ENCODE results near the gene NFIB.

NFIB gene

GRCh38 chr9:14272927-14273528 lies 40.9 kb downstream of the NFIB start:
- Mint-ChIP-seq H3K27me3 (ENCODE audit: low read depth) (peaks cover 14% of the 10 kb centered on the region), H3K4me3 (no peak overlapping the region), H3K27ac (no peak overlapping the region), H3K36me3 (ENCODE audit: low read depth) (no peaks in the 10 kb centered on the region), H3K9me3 (no peaks in the 10 kb centered on the region), H3K4me1 (ENCODE audit: low read depth) (no peaks in the 10 kb centered on the region)

- Mint-ChIP-seq H3K27me3 (ENCODE audit: low read depth) (peaks cover 14% of the 10 kb centered on the region), H3K27ac (no peak overlapping the region), H3K4me1 (ENCODE audit: low read depth) (no peaks in the 10 kb centered on the region), H3K4me3 (no peak overlapping the region), H3K9me3 (no peaks in the 10 kb centered on the region), H3K36me3 (ENCODE audit: low read depth) (no peaks in the 10 kb centered on the region)
Observed at GRCh38 chr9:14271093-14271673, 42.8 kb downstream of the NFIB start.

GRCh38 chr9:14270358-14271092 lies 43.4 kb downstream of the NFIB start:
- H3K9me3 Mint-ChIP-seq, result no peaks in the 10 kb centered on the region
- H3K27me3 Mint-ChIP-seq (ENCODE audit: low read depth), result peaks cover 11% of the 10 kb centered on the region
- no peak overlapping the region for H3K4me3 Mint-ChIP-seq
- H3K27ac Mint-ChIP-seq, result no peak overlapping the region
- no peaks in the 10 kb centered on the region for H3K4me1 Mint-ChIP-seq (ENCODE audit: low read depth)
- H3K36me3 Mint-ChIP-seq (ENCODE audit: low read depth), result no peaks in the 10 kb centered on the region

GRCh38 chr9:14269916-14270315 lies 44.0 kb downstream of the NFIB start:
- H3K9me3 Mint-ChIP-seq, result no peaks in the 10 kb centered on the region
- peaks cover 11% of the 10 kb centered on the region for H3K27me3 Mint-ChIP-seq (ENCODE audit: low read depth)
- no peak overlapping the region for H3K27ac Mint-ChIP-seq
- no peaks in the 10 kb centered on the region for H3K36me3 Mint-ChIP-seq (ENCODE audit: low read depth)
- H3K4me1 Mint-ChIP-seq (ENCODE audit: low read depth), result no peaks in the 10 kb centered on the region
- H3K4me3 Mint-ChIP-seq, result no peak overlapping the region

DNA sequence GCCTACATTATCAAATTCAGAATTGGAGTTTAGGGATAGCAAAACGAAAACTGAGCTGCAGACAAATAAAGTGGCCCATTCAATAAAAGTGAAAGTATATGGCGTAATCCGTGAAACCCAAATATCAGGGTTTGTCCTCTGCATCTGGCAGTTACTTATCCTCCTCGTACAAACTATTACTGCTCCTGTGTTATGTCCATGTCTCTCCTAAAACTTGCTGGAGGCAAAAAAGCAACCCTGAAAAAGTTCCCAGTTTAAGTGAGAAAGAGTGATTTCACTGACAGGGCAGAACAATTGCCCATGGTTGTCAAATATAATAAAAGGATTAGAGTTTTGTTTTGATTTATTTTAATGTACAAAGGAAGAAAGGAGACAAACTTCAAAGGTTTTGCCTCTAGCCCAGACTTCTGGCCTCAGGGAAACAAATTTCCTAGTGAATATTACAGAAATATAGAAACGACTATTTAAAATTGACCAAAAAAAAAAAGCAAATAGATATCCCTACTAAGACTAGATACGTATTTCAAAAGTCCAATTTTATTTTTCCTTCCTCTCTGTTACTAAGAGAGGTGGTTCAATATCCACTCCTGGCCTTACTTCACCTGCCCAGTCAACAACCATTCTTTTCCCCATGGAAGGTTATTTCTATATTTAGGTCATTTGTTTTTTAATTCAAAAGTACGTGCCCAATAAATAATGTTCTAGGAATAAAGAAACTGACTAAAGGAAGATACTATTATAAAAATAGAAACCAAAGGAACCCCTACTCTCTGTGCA lies 50.0 kb downstream of the NFIB start:
- no peaks in the 10 kb centered on the region for H3K4me1 Mint-ChIP-seq (ENCODE audit: low read depth)
- no peaks in the 10 kb centered on the region for H3K9me3 Mint-ChIP-seq
- H3K4me3 Mint-ChIP-seq, result no peak overlapping the region
- no peaks in the 10 kb centered on the region for H3K27me3 Mint-ChIP-seq (ENCODE audit: low read depth)
- H3K27ac Mint-ChIP-seq, result no peak overlapping the region
- H3K36me3 Mint-ChIP-seq (ENCODE audit: low read depth), result no peaks in the 10 kb centered on the region

GRCh38 chr9:14262827-14263226 lies 51.1 kb downstream of the NFIB start:
- H3K9me3 Mint-ChIP-seq, result no peaks in the 10 kb centered on the region
- H3K36me3 Mint-ChIP-seq (ENCODE audit: low read depth), result no peaks in the 10 kb centered on the region
- no peak overlapping the region for H3K4me3 Mint-ChIP-seq
- H3K27ac Mint-ChIP-seq, result no peak overlapping the region
- no peaks in the 10 kb centered on the region for H3K4me1 Mint-ChIP-seq (ENCODE audit: low read depth)
- H3K27me3 Mint-ChIP-seq (ENCODE audit: low read depth), result no peaks in the 10 kb centered on the region

DNA sequence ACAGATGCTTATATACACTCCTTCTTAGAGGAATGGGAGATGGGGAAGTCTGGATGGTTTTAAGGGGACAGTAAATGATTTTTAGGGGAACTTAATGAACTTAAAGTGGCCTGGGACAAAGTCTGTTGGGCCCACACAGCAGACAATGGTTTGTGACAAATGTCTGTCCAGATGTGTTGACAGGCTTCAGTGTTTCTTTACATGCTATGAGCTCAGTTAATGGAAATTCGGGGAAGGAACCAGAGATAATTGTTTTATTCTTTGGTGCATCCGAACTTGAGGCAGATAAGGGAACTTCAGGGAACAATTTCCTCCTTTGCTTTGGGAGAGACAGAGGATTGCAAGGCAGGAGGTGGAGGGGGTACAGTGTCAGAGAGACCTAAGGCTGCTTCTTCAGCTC lies 52.3 kb downstream of the NFIB start:
- Mint-ChIP-seq H3K4me1 (ENCODE audit: low read depth) (no peaks in the 10 kb centered on the region), H3K9me3 (no peaks in the 10 kb centered on the region), H3K27ac (no peak overlapping the region), H3K36me3 (ENCODE audit: low read depth) (no peaks in the 10 kb centered on the region), H3K4me3 (no peak overlapping the region), H3K27me3 (ENCODE audit: low read depth) (no peaks in the 10 kb centered on the region)

DNA sequence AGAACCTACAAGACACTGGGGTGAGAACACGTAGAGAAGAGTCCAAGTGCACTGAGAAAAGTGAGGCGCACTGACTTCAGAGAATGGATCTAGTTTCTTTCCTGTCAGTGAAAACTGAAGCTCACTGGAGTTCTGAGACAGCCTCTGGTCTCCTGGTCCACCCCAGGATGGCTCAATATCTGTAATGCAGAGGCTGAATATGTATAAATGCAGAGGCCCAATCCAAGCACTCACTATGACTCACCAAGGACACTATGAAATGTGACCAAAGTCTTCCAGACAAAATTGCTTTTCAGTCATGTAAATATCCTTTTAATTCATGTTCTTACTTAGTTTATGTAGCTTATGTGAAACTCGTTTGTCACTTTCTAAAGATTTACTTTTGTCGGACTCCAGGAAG lies 53.8 kb downstream of the NFIB start:
- H3K27me3 Mint-ChIP-seq (ENCODE audit: low read depth), result no peaks in the 10 kb centered on the region
- no peaks in the 10 kb centered on the region for H3K9me3 Mint-ChIP-seq
- no peak overlapping the region for H3K4me3 Mint-ChIP-seq
- no peaks in the 10 kb centered on the region for H3K4me1 Mint-ChIP-seq (ENCODE audit: low read depth)
- no peaks in the 10 kb centered on the region for H3K36me3 Mint-ChIP-seq (ENCODE audit: low read depth)
- H3K27ac Mint-ChIP-seq, result no peak overlapping the region

DNA sequence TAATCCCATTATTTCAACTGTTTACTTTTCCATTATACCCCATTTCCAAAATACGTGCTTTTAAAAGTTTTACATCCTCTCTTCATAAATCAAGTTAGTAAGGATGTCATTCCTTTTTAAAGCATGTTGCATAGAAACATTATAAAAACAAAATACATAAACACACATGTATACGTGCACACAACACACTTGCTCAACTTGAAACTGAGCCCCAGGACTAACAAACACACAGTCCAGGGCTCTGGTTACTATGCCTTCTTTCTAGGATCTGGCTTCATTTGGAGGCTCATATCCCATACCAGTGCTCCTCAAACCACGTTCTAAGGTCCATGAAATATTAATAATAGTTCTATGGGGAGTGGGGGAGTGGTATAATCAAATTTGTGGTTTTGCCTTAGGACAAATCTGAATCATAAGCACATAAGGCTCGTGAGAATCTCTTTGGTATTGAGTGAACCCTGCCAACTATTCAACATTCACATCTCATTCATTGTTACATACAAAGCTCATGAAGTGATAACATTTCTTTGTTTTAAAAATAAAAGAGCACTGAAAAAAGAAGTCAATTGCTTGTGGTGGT lies 55.2 kb downstream of the NFIB start:
- Mint-ChIP-seq H3K9me3 (no peaks in the 10 kb centered on the region), H3K4me1 (ENCODE audit: low read depth) (no peaks in the 10 kb centered on the region), H3K36me3 (ENCODE audit: low read depth) (no peaks in the 10 kb centered on the region), H3K4me3 (no peak overlapping the region), H3K27ac (no peak overlapping the region), H3K27me3 (ENCODE audit: low read depth) (no peaks in the 10 kb centered on the region)

- H3K27ac Mint-ChIP-seq, result no peak overlapping the region
- H3K9me3 Mint-ChIP-seq, result no peaks in the 10 kb centered on the region
- H3K36me3 Mint-ChIP-seq (ENCODE audit: low read depth), result no peaks in the 10 kb centered on the region
- no peak overlapping the region for H3K4me3 Mint-ChIP-seq
- no peaks in the 10 kb centered on the region for H3K4me1 Mint-ChIP-seq (ENCODE audit: low read depth)
- no peaks in the 10 kb centered on the region for H3K27me3 Mint-ChIP-seq (ENCODE audit: low read depth)
Observed at GRCh38 chr9:14258156-14258555, 55.8 kb downstream of the NFIB start.

DNA sequence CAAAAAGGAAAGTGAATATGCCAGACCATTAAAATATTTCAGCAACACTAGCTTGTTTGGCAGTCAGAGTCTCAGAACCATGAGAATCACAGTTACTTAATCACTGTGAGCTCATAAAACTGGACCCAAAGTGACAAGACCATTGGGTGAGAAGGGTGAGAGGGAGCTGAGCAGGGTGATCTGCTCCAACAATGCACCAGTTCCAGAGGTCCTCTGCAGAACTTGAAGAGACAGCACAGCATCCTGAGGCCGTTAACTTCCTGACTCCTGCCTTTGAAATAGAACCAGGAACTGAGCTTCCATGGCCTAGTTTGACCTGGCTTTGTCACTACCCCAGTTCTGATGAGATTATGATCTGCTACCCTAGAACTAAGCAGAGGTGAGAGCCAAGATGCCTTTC lies 57.4 kb downstream of the NFIB start:
- no peak overlapping the region for H3K4me3 Mint-ChIP-seq
- no peak overlapping the region for H3K27ac Mint-ChIP-seq
- no peaks in the 10 kb centered on the region for H3K9me3 Mint-ChIP-seq

GRCh38 chr9:14251154-14252071 lies 62.5 kb downstream of the NFIB start:
- no peaks in the 10 kb centered on the region for H3K4me1 Mint-ChIP-seq (ENCODE audit: low read depth)
- no peak overlapping the region for H3K27ac Mint-ChIP-seq
- H3K27me3 Mint-ChIP-seq (ENCODE audit: low read depth), result no peaks in the 10 kb centered on the region
- no peaks in the 10 kb centered on the region for H3K9me3 Mint-ChIP-seq
- H3K36me3 Mint-ChIP-seq (ENCODE audit: low read depth), result no peaks in the 10 kb centered on the region
- H3K4me3 Mint-ChIP-seq, result no peak overlapping the region

More for the DNA sequence above, 57.4 kb downstream of the NFIB start:
- Mint-ChIP-seq H3K36me3 (ENCODE audit: low read depth) (no peaks in the 10 kb centered on the region), H3K4me1 (ENCODE audit: low read depth) (no peaks in the 10 kb centered on the region), H3K27me3 (ENCODE audit: low read depth) (no peaks in the 10 kb centered on the region)

GRCh38 chr9:14250794-14251153 lies 63.2 kb downstream of the NFIB start:
- no peaks in the 10 kb centered on the region for H3K4me1 Mint-ChIP-seq (ENCODE audit: low read depth)
- H3K27me3 Mint-ChIP-seq (ENCODE audit: low read depth), result no peaks in the 10 kb centered on the region
- H3K27ac Mint-ChIP-seq, result no peak overlapping the region
- H3K4me3 Mint-ChIP-seq, result no peak overlapping the region
- H3K9me3 Mint-ChIP-seq, result no peaks in the 10 kb centered on the region
- H3K36me3 Mint-ChIP-seq (ENCODE audit: low read depth), result no peaks in the 10 kb centered on the region

GRCh38 chr9:14249527-14249926 lies 64.4 kb downstream of the NFIB start:
- no peaks in the 10 kb centered on the region for H3K36me3 Mint-ChIP-seq (ENCODE audit: low read depth)
- H3K27ac Mint-ChIP-seq, result no peak overlapping the region
- no peaks in the 10 kb centered on the region for H3K27me3 Mint-ChIP-seq (ENCODE audit: low read depth)
- H3K4me3 Mint-ChIP-seq, result no peak overlapping the region
- H3K4me1 Mint-ChIP-seq (ENCODE audit: low read depth), result no peaks in the 10 kb centered on the region
- H3K9me3 Mint-ChIP-seq, result no peaks in the 10 kb centered on the region
